Muscle of back (tissue), 11 donors: ENCODE results near the gene TFEB. TPM values are rescaled to one million over a fixed set of nuclear protein-coding genes. Genes with fewer than 3 reads are reported as not detected.
A peak's percentile ranks its signal among the peaks of the same experiment; 100 is the strongest.

Source experiments
- DNase-seq, 3 donors: peaks; one replicate each; pipeline versions ENCODE4 v3.0.0 to v3.0.0-alpha.2; 2013
- polyA plus RNA-seq, 10 donors: library from polyadenylated mRNA; unstranded; fragments of 120-200 nt; gene quantifications; one replicate each; pipeline ENCODE4 v1.2.1, GENCODE V29; 2013; ENCODE audit not compliant: insufficient read length in 10 of 10

Gene TFEB
- polyA plus RNA-seq, 10 donors = 4.6 to 10.6 (median 6.8) TPM

DNA sequence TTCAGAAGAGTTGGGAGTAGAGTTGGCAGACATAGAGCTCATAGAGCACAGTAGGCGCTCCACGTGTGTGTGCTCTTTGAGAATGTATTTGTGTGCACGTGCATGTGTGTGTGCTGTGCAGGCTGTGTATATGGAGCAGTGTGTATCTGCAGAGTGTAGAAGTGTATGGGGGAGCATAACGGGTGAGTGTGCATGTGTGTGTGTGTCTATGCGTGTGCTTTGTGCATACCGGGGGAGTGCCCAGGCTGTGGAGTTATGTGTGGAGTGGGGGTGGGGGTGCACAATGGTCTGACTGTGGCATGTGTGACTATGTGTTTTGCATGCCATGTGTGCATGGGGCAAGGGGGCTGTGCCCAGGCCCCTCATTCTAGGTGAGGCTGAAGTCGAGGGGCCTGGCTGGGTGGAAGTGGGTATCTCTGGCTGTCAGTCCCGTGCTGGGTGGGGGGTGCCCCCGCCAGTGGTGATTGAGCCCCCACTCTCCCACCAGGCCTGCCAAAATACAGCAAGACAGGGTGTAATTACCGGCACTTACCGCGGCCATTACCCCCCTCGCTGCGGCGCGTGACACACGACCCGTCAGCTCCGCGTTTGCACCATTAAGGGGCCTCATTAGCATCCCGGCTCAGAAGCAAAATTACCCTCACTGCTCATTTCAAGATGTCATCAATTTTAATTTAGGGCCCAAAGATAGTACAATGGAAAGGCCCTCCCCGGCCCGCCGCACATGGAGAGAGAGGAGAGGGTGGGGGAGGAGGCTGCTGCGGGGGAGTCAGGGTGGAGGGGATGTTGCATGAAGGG lies 58.1 kb downstream of the TFEB start:
- DNase-seq = no peak

DNA sequence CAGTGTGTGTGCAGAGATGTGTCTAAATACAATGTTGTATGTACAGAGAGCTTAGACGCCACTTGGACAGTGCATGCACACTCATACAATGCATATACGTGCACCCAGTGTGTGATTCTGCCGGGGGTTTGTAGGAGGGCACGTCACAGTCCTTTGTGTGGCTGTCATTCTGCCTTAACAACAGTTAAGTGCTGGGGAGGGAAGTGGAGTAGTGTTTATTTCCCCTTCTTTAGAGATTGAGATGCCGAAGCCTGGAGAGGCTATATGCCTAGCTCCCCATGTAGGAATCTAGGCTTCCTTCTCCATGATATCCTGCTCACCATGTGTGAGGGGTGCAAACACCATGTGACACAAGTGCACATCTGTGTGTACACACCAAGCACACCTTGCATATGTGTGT lies 59.0 kb downstream of the TFEB start:
- no peak for DNase-seq

DNA sequence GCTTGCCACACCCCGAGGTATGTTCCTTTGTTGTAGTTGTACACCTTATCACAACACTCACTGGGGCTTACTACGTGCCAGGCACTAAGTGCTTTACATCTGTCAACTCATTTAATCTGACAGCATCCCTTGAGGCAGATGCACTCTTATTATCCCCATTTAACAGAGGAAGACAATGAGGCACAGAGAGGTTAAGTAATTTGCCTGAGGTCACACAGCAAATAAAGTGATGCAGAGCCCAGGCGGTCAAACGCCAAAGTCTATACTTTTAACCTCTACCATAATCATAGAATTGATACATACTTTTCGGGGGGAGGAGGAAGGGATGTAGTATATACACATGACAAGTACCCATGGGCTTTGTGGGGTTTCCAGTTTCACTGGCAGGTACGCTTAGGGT lies 59.4 kb downstream of the TFEB start:
- no peak for DNase-seq

DNA sequence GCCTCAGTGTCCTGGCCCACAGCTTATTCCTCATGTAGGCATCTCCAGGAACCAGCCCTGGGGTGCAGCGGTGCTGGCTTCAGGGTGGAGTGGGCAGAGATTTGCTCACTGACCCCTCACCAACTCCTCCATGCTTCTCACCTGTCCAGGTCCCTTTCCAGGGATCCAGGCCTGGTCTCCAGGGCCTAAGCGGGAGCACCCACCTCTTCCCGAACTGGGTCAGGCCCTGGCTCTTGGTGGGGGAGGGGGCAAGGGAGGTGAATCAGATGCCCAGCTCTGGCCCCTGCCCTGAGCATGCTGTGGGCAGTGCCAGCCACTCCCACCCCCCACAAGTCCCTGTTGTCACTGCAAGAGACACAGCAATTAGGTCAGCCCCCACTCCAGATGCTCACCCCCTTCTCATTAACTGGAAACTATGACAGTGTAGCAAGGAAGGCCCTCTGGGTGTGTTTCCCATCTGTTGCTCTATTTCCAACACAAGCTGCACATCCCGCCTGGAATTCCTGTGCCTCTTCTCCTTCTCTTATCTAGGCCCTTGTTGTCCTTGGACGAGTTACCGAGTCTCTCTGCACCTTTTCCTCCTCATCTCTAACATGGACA lies 60.1 kb downstream of the TFEB start:
- peak in 1 of 3 donors; percentile 67 for DNase-seq

DNA sequence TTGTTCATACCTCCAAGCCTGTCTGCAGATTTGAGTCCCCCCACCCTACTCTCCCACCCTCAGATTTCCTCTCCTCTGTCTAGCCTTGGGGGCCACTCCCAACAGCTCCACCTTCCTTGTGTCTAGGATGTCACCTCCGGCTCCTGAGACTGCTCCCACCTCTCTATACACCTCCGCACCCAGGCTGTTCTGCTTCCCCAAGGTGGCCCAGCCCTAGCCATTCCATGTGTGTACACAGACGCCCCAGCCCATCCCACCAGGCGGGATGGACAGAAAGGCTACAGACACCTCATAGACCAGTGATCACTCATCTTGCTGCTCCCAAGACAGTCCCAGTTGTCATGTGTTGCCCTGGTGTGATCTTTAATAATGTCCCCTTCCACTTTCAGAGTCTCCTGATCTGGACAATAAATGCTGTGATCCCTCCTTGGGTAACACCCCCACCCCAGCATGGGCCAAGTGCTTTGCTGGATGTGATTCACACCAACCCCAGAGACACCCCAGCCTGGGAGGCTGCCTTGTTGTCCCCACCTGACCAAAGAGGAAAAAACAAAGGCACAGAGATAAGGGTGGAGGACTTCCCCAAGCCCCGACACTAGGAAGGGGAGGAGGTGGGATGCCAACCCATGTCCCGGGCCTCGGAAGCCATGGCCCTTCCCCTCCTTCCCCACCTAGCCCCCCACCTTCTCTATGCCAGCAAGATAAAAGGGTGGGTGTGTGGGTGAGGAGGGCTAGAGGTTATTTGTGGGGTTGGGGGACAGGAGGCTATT lies 61.0 kb downstream of the TFEB start:
- DNase-seq = no peak

DNA sequence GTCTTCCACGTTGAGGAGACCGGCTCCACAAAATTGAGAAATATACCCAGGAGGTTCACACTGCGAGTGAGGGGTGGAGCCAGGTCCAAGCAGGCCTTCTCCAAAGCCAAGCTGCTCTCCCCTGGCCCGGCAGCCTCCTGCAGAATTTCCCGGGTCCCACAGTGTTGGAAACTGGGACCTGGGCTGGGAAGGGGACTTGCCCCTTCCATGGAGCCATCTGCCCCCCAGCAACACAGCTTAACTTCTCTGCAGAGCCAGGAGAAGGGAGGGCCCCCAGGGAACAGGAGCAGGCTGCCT lies 61.8 kb downstream of the TFEB start:
- no peak for DNase-seq

DNA sequence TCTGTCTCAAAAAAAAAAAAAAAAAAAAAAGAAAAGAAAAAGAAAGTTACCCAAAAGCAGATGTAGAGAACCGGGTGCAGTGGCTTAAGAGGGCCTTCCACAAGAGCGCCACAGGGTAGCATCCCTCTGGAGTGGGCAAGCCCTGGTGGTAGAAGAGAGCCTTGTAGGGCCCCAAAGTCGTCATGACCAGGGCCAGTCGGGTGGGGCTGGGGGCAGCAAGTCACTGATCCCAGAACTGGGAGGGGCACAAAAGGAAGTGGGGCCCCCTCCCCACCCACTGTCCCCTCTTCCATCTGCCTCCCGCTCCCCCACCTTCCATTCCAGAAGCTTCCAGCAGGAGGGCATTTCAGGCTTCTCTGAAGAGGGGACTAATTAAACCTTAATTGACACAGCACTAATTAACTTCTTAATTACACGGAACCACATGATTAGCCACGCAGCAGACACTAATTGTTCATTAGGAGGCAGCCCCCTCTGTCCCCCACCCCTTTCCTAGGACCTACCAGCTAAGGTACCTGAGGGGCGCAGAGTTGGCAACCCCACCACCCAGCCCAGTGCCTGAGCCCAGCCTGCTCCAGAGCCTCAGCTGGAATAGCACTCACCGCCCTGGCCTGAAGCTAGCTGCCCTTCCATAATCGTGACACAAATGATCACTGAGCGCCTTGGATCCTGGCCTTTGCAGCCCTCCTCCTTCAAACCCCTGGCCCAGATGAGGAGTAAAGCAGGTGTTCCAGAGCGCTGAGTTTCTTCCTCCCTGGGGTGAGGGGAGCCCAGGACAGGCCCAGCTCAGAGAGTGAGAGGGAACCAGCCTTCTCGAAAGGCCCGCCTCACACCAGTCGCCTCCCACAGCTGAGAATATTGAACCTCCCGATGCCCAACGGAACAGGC lies 62.3 kb downstream of the TFEB start:
- DNase-seq = no peak

DNA sequence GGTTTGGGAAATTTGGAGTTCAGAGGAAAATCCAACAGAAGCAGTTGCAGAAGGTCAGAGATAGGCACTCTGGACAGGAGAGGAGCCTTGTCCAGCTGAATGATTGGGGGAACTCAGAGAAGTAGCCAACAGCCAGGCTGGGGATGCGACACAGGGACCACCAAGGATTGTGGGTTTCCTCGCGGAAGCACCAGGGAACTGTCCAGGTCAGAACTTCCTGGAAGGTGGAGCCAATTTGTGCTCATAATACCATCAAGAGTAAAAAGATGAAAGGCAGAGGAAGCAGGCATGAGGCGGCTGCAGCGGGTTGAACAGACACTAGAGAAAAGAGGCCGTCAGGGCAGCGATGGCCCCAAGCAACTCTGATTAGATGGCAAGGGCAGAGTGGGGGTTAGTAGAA lies 63.4 kb downstream of the TFEB start:
- DNase-seq = no peak

DNA sequence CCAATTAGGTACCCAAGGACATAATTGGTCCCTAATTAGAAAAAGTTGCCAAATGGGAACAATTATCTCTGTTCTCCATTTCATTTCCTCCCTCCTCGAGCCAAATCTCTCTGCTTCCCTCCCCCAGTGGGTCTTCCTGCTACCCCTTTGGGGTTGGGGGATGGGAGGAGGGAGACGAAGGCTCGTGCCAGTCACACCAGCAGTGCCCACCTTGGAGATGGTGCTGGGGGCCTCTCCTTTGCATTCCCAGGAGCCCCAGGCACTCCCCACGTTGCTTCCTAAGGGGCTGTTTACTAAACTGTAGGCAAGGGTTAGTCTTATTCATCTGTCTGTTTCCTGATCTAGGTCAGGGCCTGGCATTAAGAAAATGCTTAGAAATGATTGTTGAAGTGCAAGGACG lies 64.0 kb downstream of the TFEB start:
- no peak for DNase-seq

DNA sequence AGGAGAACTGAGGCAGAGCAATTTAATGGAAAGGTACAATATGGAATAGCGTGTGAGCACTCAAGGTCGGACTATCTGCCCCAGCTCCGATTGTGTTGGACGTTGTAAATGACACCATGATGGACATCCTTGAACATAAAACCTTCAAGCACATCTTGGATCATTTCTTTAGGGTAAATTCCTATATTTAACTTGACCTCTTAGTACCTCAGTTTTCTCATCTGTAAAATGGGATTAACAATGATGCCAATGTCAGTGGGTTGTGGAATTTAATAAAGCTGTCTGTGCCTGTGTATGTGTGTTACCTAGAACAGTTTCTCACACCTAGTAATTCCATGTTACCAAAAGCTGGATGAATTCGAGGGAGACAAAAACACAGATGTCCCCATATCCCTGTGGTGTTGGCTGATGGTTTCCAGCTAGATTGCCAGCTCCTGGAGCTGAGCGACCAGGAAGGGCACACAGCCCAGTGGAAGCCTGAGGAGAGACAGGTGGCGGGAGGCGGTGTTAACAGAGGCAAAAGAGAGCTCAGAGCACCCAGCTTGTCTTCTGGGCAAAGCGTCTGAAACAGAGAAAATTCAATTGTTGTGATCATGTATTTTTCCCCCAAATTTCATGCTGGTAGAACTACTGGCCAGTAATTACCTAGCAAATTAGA lies 64.6 kb downstream of the TFEB start:
- no peak for DNase-seq

DNA sequence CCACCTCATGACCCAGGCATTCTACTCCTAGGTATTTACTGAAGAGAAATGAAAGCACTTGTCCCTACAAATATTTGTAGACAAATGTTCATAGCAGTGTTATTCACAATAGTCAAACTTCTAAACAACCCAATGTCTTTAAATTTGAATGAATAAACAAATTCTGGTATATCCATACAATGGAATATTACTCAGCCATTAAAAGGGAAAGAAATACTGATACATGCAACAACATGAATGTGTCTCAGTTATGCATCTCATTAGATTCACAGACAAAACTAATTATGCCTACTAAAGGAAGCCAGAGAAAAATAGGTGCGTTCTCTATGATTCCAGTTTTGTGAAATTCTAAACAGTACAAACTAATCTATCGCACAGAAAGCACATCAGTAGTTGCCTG lies 66.4 kb downstream of the TFEB start:
- no peak for DNase-seq

DNA sequence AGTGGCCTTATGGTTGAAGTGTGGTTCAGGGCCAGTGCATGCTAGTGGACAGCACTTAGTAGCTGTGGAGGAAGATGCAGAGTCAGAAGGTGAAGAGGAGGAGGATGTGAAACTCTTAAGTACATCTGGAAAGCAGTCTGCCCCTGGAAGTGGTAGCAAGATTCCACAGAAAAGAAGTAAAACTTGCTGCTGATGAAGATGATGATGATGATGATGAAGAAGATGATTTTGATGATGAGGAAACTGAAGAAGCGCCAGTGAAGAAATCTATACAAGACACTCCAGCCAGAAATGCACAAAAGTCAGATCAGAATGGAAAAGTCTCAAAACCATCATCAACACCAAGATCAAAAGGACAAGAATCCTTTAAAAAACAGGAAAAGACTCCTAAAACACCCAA lies 68.2 kb downstream of the TFEB start:
- DNase-seq = no peak

DNA sequence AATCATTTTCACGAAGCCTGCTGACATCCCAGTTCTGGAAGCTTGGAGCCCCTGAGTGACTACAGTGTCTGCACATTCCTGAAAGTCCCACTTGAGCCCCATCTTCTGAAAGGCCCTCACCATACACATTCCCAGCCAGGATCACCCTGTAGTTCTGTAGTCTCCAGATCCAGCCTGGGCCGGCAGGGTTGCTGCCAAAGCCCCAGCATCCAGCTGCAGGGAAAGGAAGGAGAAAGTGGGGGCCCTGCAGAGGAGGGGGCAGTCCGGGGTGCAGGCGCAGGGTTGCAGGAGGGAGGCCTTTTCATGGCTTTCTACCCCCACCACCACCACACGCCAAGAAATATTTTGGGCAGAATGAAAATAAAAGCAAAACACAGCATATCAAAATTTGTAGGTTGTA lies 71.1 kb downstream of the TFEB start:
- no peak for DNase-seq

DNA sequence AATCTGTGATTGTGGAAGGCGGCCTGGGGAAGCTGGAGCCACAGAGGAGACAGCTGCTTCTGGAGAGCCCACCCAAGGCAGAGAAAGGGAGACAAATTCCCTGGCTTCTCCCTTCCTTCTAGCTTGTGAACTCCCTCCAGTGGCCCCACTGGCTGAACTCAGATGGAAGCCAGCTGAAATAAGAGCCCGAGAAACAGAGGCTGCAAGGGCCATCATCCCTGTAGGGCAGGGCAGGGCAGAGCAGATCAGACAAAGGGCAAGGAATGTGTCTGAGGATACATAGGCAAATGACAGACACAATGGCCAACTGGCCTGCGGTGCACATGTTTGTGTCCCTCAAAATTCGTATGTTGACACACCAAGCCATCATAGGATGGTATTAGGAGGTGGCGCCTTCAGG lies 71.8 kb downstream of the TFEB start:
- DNase-seq = no peak

DNA sequence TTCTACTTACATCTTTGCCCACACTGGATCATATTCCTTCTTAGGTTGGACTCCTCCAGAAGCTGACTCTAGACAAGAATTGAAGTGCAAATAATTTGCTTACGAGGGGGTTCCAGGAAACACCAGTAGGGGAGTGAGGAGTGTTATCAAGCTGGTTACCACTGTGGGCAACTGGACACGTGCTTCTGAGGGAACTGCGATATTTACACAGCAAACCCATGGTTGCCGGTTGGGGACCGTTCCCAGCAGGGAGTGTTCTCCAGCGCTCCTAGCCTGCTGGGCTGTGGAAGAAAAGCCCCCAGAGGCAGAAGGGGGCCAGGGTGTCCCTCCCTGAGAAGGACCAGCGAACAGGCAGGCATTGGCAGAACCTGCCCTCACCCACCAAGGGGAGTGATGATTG lies 75.5 kb downstream of the TFEB start:
- no peak for DNase-seq

DNA sequence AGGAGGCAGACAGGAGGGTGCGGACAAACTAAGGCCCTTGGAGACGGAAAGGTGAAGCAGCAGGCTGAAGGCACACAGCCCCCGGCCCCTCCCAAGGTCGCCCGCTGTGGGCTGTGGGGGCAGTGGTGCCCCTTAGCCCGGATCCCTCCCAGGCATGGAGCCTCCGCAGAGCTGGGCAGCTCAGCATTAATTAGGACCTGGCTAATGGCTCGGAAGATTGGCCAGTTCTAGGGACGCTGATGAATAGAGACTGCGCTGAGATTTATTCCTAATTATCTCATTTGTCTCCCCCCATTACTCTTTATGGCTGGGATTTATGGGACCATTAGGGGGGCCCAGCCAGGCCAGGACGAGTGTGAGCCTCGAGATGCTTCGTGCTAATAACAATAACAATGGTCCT lies 76.8 kb downstream of the TFEB start:
- no peak for DNase-seq

DNA sequence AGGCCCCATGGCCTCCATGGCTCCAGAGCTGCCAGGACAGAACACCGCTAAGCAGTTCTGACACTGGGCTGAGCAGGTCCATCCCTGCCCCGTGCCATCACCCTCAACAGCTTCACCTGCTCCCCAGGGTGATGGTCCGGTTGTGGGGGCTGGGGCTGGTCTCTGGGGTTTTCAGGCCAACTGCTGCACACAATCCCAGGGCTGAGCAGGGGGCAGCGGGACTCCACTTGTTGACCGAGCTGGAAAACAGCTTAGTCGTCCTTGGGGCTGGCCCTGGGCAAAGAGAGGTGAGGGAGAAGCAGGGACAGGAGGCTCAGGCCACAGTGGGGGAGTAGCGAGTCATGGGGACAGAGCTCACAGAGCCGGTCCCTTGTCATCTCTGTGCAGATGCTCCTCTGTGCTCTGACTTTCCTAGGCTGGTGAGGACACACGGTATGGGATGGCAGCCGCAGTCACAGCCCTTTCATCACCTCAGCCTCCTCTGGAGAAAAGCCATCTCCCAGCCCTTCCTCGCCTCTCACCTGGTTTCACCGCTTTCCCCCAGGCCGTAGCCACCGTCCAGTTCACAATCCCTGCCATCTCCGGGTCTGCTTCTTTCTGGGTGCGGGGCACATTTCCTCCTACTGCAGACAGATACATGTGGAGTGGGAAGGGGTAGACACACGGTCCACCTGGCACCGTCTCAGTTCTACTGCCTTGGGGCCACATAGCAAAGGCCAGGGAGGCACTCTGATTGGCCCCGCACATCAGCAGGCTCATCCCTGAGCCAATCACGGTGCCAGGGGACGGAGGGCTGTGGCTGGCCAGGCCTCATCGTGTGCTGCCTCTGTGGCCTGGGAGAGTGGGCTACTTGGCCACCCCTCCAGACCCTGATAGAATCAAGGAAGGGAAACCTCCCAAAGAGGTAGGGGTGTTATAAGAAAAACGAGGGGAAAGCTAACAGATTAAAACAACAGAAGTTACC lies 78.0 kb downstream of the TFEB start:
- peak in 1 of 3 donors; percentile 6 for DNase-seq

DNA sequence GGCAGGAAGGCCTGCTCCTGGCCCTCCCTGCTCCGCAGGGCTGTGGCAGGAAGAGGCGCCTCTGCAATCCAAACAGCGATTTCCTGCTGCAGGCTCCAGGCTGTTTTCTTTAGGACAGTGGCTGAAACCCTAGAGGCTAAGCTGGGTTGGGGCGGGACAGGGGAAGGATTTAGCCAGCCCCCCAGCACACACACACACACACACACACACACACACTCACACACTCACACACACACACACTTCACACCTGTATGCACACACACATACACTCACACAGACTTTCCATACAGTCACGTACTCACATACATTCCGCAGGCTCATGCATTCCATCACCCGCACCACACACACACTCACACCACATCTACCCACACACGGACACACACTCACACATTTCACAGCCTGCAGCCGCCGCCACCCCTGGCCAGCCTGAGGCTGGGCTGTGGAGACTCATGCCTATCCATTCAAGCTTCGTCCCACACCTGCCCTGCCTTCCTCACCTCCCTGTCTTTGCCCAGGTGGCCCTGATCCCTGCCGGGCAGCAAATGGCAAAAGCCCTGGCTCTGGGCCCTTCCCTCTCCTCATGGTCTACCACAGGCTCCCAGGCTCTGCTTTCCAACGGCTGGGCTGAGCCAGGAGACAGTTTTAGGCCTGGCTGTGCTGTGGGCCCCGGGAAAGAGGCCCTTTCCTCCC lies 79.3 kb downstream of the TFEB start:
- DNase-seq = peak in 2 of 3 donors; percentile 38 to 78

DNA sequence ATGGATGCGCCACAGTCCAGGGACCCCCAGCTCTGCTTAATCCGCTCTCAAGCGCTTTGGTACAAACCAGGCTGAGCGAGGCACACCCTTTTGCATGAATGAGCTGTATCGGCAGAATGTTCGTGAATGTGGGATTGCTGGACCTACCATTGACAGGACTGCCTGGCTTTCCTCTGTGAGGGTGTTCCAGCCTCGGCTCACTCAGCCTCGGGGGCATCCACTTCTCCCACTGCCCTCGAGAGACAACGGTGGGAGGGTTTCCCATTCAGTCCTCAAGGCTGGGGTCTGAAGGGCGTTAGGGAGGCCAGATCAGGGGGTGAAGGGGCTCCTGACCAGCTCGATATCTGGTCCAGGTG lies 79.8 kb downstream of the TFEB start:
- peak in 1 of 3 donors; percentile 73 for DNase-seq

DNA sequence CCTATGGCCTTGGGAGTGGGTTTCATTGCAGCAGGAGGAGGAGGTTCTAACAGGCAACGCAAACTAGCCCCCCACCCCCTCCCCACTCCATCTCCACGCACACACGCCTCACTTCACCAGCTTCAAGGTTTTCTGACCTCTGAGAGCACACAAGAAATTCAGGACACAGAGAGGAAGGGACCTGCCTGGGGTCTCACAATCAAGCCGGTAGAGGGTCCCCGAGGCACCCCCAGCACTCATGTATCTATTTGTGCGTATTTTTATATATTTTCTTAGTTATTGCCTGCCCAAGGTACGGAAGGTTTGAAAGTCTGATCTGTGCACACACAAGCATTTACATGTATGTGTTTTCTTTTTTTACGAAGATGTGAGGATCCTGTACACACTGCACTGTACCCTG lies 80.2 kb downstream of the TFEB start:
- DNase-seq = no peak
